ENCODE results near the gene CPM.

Gene CPM

DNA sequence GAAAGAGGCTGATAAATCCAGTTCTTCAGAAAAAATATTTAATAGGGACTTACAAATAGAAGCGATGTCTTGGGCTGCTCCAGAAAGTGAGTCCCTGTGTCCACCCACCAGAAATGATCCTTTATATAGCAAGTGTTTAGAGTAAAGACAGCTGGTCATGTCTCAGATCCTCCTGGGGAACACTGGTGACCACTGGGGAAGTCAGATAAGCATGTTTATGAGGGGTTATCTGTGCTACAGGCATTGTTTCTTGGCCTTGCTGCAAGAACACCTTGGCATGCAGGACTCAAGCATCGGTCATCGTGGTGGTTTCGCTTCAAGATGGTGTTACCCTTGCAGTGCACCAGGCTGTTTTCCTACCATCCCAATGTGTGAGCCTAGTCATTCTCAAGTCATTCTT is 27.2 kb downstream of the CPM start:
- no peak for FAIRE-seq
- no peak for DNase-seq (ENCODE audit: low spot score)

DNA sequence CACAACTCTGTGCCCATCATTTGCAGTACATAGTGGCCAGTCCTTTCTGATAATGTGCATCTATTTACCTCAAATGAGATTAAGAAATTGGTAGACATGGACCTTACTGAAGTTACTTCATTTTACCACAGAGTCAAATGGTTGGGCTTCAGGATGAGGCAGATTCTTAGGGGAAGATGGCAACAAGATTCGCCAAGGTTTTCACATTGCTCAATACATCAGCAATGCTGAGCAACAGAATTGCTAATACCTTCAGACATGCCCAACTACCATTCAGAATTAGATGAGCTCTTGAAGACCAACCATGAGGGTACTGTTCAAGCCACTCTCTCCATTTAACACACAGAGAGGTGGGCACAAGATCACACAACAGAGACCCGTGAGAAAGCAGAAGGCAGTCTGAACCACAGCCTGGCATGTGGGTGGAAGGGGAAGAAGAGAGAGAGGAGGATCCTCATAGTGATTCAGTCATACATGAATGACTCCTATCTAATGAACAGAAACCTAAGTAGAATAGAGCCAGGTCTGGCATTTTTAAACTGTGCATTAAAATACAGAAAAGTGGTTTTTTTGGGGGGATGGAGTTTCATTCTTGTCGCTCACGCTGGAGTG is 28.5 kb downstream of the CPM start:
- DNase-seq (ENCODE audit: low spot score), result no peak
- no peak for FAIRE-seq

DNA sequence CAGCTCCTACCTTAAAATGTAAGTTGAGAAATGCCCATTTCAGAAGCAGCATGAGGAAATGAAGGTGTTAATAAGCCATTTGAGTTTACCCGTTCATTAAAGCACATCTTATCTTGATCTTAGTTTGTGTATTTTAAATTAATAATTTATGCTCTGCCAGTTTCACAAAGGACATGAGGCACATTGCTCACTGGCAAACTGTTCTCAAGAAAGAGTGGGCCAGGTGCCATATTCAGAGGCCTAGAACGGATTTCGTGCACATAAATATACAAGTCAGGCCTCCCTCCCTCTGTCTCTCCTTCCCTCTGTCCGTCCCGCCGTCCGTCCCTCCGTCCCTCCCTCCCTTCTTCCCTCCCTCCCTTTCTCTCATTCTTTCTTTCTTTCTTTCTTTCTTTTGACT is 29.5 kb downstream of the CPM start:
- no peak for DNase-seq (ENCODE audit: low spot score)
- no peak for FAIRE-seq

DNA sequence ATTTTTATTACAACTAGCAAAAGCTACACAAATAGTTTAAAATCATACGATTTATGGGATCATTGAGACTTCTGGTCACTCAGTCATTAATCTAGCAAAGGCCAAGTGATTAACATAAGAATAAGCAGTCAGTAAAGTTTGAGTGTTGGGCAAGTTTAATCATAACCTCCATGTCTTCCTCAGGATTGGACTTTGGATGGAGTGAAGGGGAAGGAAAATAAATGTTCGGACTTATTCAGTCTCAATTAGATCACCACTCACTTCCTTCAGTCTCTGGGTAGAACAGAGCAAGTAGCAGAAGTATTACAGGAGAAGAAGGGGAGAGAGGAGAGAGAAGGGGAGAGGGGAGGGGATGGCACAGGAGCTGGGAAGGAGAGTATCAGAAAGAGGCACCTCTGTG is 31.4 kb downstream of the CPM start:
- FAIRE-seq, result no peak

DNA sequence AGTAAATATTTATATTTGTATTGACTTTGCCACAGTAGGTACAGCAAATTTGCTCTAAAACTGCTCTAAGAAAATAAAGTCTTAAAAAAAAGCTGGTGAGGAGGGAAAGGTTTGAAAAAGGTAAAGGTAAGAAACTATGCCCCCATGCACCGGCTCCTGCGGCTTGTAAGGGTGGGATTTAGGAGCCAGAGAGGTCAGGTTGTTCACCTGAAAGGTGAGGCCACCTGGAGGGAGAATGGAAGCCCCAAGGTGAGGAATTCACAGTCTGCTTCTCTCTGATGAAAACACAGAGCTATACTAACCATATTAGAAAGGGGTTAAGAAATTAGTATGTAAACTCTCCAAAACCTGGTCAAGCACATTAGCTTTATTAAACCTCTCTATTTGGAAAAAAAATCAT is 31.8 kb downstream of the CPM start:
- FAIRE-seq, result no peak
- DNase-seq (ENCODE audit: low spot score), result no peak

More for the DNA sequence above, 31.4 kb downstream of the CPM start:
- no peak for DNase-seq (ENCODE audit: low spot score)

DNA sequence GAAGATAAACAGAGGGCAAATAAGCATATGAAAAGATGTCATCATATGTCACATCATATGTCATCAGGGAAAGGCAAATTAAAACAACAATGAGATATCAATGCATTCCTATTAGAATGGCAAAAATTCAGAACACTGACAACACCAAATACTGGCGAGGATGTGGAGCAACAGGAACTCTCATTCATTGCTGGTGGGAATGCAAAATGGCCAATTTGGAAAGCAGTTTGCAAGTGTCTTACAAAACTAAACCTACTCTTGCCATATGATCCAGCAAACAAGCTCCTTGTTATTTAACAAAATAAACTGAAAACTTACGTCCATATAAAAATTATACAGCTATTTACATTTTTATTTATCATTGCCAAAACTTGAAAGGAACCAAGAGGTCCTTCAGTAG is 32.7 kb downstream of the CPM start:
- DNase-seq (ENCODE audit: low spot score) (no peak), FAIRE-seq (no peak)

DNA sequence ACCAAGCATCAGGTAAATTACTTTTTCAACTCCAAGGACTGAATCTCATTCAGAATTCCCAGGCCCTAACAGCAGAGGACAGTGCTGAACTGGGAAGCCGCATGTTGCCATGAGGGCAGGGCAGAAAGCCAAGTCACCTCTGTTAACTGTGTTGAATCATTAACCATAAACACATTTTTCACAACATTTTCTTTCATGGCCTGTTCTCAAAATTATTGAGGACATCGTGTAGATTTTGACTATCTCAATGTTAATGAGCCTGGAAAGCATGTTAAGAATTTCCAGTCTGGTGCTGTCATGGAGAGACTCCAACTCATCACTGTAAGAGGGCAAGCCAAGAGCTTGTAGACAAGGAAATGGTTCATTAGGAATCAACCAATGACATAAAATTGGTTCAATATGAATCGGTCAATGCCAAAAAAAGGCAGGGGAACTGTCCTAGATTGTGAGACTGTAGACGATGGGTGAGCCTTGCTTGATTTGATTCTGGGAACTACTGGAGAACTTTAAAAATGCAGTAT is 33.7 kb downstream of the CPM start:
- no peak for DNase-seq (ENCODE audit: low spot score)
- FAIRE-seq, result no peak

DNA sequence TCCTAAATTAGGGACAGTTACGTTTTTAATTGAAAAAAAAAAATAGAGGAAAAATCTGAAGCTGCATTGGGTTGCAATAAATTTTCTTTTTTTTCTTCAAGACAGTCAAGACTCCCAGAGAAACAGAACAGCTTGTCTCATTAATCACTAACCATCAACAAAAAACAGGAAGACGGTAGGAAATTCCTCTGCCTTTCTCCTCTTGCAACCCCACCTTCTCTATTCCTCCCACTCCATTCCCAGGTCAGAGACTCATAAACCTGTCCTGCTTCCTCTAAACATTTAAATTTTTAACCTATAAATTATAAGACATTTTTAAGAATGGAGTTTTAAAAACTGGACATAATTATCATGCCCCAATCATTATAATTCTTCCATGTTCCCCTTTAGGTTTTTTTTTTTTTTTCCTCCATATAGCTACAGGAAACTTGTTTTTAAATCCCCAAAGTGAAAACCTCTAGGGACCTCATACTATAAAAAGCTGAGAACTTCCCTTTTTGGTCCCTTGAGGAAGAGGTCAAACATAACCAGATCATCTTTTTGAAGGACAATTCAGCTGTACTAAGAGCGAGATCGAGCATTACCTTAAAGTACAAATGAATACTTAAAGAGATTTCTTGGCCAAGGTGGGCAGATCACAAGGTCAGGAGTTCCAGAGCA is 36.0 kb downstream of the CPM start:
- DNase-seq (ENCODE audit: low spot score), result no peak
- no peak for FAIRE-seq

DNA sequence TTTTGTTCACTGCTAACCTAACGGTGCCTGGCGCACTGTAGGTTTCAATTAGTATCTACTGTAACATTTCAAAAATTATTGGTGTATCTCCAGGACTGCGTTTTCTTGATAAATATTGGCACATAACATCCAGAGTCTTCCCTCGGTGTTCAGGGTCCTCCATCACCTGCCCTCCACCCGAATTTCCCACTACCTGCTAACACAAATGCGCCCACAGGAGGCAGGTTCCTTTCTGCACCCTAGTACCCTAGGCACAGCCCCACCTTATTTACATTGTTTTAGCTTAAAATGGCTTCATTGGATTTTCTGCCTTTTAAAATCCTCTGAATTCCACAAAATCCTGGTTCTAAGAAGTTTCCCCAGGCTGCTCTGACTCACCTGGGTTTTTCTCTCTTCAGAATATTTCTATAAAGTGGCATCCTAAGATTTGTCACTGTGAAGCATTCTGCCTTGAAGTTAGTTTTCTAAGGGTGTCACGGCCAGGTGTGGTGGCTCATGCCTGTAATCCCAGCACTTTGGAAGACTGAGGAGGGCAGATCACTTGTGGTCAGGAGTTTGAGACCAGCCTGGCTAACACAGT is 38.6 kb downstream of the CPM start:
- no peak for DNase-seq (ENCODE audit: low spot score)
- FAIRE-seq, result no peak

DNA sequence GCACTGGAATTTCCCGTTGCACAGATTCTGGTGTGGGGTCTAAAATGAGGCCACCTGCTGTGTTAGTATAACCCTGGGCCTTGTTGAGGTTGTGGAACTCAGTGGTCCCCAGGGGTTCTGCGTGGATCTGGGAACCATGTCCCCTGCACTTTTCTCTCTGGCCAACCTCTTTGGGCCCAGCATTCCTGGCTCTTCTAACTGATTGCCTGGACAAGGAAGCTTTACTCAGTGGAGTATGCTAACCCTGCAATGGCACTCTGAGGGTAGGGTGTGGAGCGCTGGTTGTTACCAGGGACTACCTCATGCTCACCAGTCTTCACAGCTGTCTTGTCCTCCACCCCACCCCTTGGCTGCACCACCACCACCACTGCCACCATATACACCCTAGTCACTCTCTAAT is 39.2 kb downstream of the CPM start:
- DNase-seq (ENCODE audit: low spot score) (no peak), FAIRE-seq (no peak)

DNA sequence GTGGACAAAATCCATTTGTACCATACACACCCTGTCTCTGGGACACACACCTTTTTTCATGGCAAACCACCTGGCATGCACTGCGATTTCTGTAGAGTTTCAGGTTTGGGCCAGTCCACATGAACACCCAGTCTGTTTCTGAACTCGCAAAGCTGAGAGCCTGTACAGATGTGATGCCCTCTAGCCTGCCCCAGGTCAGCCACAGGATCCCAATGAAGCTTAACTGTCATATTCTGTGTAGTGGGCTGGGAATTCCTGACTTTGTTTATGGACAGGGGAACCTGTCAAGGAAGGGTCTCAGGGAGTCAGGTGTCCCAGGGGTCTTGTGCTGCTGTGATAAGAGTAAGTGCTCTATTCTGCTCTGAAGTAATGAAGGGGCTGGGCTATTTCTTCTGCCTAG is 39.8 kb downstream of the CPM start:
- DNase-seq (ENCODE audit: low spot score) (no peak), FAIRE-seq (no peak)

DNA sequence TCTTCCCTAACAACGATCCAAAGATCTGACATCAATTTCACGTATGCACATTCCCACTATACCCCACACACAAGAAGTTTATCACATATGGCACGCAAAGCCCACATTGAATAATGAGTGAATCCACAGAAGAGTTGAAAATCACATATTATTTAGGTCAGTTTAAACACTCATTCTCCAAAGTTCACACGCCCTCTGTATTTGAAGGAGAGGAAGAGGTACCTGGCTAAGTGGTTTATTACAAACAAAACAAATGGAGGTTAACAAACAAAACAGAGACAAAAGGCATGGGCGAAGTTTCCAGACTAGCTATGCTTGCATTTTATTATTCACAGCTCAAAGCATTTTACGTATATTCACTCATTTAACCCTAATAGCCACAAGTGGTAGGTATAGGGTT is 41.8 kb downstream of the CPM start:
- DNase-seq (ENCODE audit: low spot score), result no peak
- no peak for FAIRE-seq

DNA sequence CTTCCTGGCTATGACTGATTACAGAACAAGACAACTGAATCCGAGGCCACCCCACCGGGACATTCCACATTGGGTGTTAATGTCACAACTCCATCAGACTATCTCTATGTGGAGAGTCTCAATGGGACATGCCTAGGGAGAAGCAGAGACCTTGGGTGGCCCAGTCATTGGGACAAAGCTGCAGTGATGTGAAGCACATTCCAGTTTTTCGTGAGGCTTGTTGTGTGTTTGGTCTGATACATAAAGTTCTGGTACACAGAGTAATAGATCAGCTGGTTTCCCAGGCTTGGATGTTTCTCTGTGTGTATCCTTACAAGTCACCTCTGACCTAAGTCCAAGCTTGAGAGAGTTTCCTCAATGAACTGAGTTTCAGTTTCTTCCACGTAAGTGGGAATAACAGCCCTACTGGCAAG is 42.3 kb downstream of the CPM start:
- no peak for DNase-seq (ENCODE audit: low spot score)
- FAIRE-seq, result no peak

DNA sequence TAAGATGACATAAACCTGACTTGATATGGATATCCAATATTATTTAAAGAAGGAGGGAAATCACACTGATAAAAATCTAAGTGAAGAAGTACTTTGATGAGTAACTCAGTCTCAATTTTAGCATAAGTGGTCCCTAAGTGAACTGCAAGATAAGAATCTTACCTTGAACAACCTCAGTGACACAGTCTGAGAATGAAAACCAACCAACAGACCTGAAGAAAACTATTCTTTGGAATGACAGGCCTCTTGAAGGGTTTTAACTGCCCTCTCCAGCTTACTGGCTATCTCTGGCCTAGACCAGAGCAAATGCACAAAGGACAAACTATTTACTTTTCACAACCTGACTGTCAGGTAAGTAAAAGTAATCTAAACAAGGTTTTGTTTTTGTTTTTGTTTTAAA is 44.7 kb downstream of the CPM start:
- DNase-seq (ENCODE audit: low spot score) (no peak), FAIRE-seq (no peak)

DNA sequence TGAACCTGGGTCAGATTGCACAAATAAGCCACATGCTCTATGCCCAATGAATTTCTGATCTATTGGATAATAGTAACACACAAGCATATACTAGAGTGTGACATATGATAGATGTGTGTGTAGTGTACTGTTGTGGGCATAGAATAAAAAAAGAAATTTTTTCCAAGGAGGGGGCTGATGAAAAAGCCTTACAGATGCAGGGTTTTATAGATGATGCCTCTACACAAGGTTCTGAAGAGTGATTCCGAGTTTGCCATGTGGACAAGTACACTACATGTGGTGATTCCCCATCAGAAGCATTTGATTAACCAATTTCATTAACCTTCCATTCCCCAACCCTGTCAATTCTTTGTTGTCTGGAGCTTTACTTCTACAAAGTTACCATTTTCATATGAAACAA is 45.3 kb downstream of the CPM start:
- DNase-seq (ENCODE audit: low spot score) (no peak), FAIRE-seq (no peak)

DNA sequence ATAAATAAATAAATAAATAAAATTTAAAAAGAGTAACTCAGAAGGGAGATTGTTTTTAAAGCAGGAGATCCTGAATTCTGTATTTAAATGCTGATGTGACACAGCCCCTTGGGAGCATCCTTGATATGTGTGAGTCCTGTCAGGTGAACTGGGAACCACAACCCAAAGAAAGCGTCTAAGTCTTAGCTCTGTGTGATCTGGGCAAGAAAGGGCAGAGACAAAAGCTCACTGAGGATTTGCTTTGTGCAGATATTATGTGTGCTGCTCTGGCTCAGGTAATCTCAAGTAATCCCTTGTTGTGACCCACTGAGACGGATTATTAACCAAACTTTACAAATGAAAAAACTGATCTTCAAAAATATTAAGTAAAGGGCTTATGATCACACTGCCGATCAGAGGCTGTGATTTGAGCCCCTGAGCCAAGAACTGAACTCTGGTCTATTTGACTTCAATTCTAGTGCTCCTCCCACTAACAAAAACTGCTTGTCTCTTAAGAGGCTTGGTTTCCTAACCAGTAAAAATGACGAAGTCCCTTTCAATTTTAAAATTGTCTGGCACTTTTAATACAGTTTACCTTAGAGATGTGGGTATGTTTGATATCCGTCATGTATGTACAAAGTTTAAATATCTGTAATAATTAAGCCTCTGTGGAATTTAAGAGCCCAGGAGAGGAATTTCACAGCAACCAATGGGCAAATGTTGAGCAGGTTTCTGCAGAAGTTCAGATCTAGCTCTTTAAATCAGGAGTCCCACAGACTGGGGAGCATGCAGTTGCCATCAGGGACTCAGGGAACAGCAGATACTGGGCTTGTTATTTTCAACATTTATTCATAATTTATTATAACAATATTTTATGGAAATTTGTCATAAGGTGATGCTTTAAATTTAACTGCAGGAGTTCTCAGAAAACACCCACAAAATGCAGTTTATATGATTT is 46.1 kb downstream of the CPM start:
- FAIRE-seq, result no peak

DNA sequence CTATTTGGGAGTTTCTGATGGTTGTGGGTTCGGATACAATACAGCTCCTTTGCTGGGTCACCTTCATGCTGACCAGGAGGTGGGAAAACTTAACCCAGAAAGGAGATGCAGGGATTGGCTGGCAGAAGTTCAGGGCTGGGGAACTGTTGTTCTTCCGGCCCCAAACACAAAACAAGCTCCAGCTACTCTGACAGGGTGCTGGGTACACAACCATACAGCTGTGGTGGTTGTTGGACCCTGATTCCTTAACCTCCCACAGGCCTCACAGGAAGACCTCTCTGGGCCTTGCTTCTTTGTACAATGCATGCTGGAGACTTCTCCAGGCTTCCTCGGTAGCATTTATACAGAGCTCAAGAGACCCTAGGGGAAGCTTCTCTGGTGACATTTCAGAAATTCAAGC is 47.6 kb downstream of the CPM start:
- FAIRE-seq, result no peak
- no peak for DNase-seq (ENCODE audit: low spot score)

More for the DNA sequence above, 46.1 kb downstream of the CPM start:
- no peak for DNase-seq (ENCODE audit: low spot score)

DNA sequence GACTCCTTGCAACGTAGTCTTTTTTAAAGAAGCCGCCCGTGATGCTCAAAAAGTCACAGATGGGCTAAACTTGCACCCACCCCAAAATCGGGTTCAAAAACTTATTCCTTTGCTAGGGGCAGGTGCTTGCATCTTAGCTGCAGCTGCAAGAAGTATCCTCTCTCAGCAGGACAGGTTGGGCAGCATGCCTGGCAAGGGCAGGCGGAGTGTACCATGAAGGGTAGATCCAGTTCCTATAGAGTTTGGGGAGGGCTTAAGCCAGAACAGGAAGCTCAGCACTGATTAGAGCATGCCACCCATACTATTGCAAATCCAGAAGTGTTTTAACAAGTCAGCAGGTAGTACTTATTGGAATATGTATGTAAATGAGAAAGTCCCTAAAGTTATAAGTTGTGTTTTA is 48.7 kb downstream of the CPM start:
- no peak for DNase-seq (ENCODE audit: low spot score)
- FAIRE-seq, result no peak

DNA sequence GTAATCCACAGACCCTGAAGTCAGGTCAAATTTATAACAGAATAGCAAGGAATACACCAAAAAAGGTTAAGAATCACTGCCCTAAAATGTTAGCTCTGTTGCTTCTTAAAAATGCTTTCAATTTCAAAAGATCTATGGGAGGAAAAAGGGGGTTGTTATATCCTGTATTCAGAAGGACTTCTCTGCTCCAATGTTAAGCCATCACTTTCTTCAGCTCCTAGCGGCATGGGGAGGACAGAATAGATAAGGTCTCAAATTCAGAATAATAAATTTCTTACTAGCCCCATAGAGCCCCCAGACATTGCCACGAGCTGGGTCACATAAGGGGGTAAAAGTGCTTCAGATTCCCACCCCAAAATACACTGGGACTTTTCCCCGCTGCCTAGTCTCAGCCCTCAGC is 49.8 kb downstream of the CPM start:
- DNase-seq (ENCODE audit: low spot score) (no peak), FAIRE-seq (no peak)

DNA sequence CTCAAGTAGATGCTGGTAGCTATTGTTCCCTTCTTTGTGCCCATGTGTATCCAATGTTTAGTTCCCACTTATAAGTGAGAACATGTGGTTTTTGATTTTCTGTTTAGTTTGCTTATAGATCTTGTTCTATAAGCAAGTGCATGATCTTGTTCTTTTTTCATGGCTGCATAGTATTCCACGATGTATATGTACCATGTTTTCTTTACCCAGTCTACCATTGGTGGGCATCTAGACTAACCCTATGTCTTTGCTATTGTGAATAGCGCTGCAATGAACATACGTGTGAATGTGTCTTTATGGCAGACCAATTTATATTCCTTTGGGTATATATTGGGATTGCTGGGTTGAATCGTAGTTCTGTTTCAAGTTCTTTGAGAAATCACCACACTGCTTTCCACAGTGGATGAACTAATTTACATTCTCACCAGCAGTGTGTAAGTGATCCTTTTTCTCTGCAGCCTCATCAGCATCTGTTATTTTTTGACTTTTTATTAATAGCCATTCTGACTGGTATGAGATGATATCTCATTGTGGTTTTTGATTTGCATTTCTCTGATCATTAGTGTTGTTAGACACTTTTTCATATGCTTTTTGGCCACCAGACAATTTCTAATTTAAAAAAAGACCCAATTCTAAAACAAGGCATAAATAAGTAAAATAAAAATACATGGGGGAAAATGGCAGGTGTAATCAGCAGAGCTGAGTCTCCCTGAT is 50.6 kb downstream of the CPM start:
- no peak for DNase-seq (ENCODE audit: low spot score)
- FAIRE-seq, result no peak

DNA sequence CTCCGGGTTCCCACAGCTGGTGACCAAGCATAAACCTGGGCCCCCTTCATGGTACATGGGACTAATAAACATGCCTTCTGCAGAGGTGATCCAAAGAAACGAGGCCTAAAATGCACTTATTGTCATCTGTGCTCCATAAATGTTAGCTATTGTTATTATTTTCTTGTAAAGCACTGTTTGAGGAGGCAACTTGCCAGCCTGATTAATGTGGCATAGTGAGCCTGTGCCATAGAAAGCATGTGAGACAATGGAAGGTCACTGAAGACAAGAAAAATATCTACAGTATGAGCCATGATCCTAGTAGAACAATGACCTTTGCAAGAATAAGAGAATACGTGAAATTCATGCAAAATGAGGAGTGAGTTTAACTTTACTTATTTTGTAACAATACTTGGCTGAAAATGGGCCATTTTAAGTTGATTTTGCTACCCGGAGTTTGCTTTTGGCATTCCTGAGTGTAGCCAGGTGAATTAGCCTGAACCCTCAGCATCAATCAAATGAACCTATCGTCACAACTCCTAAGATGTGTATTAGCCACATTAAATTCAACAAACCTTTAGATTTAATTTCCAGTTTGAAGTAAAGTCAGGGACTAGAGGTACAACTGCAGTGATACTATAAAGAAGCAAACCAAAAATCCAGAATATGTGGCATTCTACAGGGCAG is 52.2 kb downstream of the CPM start:
- FAIRE-seq (no peak), DNase-seq (ENCODE audit: low spot score) (no peak)
